Measurements from ENCODE around the gene ELAVL3.
A peak's percentile ranks its signal among the peaks of the same experiment; 100 is the strongest.
"Not testable (repeated sequence)": the region's sequence is repeated elsewhere in the genome, so short reads cannot be mapped to it uniquely, and the experiment has no call there.

The ELAVL3 gene

GRCh38 chr19:11486661-11487503, 6.0 kb upstream of the ELAVL3 start:
- DNase-seq (ENCODE audit: low spot score) = no peak

- no peak for DNase-seq (ENCODE audit: low spot score)
Observed at GRCh38 chr19:11485245-11485837, 4.5 kb upstream of the ELAVL3 start.

- no peak for DNase-seq (ENCODE audit: low spot score)
Observed at GRCh38 chr19:11483366-11484111, 2.7 kb upstream of the ELAVL3 start.

- peak; percentile 94 for DNase-seq (ENCODE audit: low spot score)
Observed at GRCh38 chr19:11482384-11483050, 1.7 kb upstream of the ELAVL3 start.

- DNase-seq (ENCODE audit: low spot score) = peak; percentile 90
Observed at GRCh38 chr19:11481534-11482383, 913 bp upstream of the ELAVL3 start.

GRCh38 chr19:11479898-11480714, 740 bp downstream of the ELAVL3 start:
- no peak for DNase-seq (ENCODE audit: low spot score)

- DNase-seq (ENCODE audit: low spot score) = peak; percentile 56
Observed at GRCh38 chr19:11479090-11479897, 1.6 kb downstream of the ELAVL3 start.

GRCh38 chr19:11478167-11479089, 2.4 kb downstream of the ELAVL3 start:
- DNase-seq (ENCODE audit: low spot score) = no peak

GRCh38 chr19:11475861-11476260, 5.0 kb downstream of the ELAVL3 start:
- DNase-seq (ENCODE audit: low spot score) = no peak

- DNase-seq (ENCODE audit: low spot score) = not testable (repeated sequence)
Observed at GRCh38 chr19:11475343-11475742, 5.5 kb downstream of the ELAVL3 start.

GRCh38 chr19:11473725-11474124, 7.1 kb downstream of the ELAVL3 start:
- no peak for DNase-seq (ENCODE audit: low spot score)

- DNase-seq (ENCODE audit: low spot score) = not testable (repeated sequence)
Observed at GRCh38 chr19:11468266-11468845, 12.5 kb downstream of the ELAVL3 start.

- no peak for DNase-seq (ENCODE audit: low spot score)
Observed at GRCh38 chr19:11465600-11465999, 15.2 kb downstream of the ELAVL3 start.

- DNase-seq (ENCODE audit: low spot score) = no peak
Observed at GRCh38 chr19:11464333-11465265, 16.2 kb downstream of the ELAVL3 start.

GRCh38 chr19:11463391-11463790, 17.5 kb downstream of the ELAVL3 start:
- no peak for DNase-seq (ENCODE audit: low spot score)

GRCh38 chr19:11461453-11461852, 19.4 kb downstream of the ELAVL3 start:
- no peak for DNase-seq (ENCODE audit: low spot score)

- DNase-seq (ENCODE audit: low spot score) = no peak
Observed at GRCh38 chr19:11460207-11460606, 20.6 kb downstream of the ELAVL3 start.
